GM18502 (cell line): ENCODE measurements around the gene KIAA0232.
"Not testable (repeated sequence)": the region's sequence is repeated elsewhere in the genome, so short reads cannot be mapped to it uniquely, and the experiment has no call there.

Source experiments
- ATAC-seq: cut with Tn5 transposase; IDR thresholded peaks from one replicate; pipeline ENCODE4 v1.9.1; 2021; ENCODE audit warnings: mild to moderate bottlenecking; ENCODE audit not compliant: unreplicated experiment, poor library complexity

The KIAA0232 gene

GRCh38 chr4:6802025-6802424, 19.5 kb downstream of the KIAA0232 start:
- ATAC-seq = no peak

- ATAC-seq = no peak
These were observed 20.1 kb downstream of the KIAA0232 start for GRCh38 chr4:6802626-6803025.

GRCh38 chr4:6803246-6803645, 20.7 kb downstream of the KIAA0232 start:
- no peak for ATAC-seq

- no peak for ATAC-seq
These were observed 21.7 kb downstream of the KIAA0232 start for GRCh38 chr4:6804082-6804752.

- no peak for ATAC-seq
These were observed 24.5 kb downstream of the KIAA0232 start for GRCh38 chr4:6806924-6807626.

GRCh38 chr4:6808259-6808658, 25.7 kb downstream of the KIAA0232 start:
- no peak for ATAC-seq

- ATAC-seq = no peak
These were observed 28.6 kb downstream of the KIAA0232 start for GRCh38 chr4:6811165-6811564.

GRCh38 chr4:6812766-6813165, 30.2 kb downstream of the KIAA0232 start:
- no peak for ATAC-seq

GRCh38 chr4:6813725-6814124, 31.2 kb downstream of the KIAA0232 start:
- ATAC-seq = no peak

GRCh38 chr4:6815029-6815836, 32.7 kb downstream of the KIAA0232 start:
- no peak for ATAC-seq

GRCh38 chr4:6819295-6819694, 36.8 kb downstream of the KIAA0232 start:
- no peak for ATAC-seq

GRCh38 chr4:6820695-6821094, 38.2 kb downstream of the KIAA0232 start:
- no peak for ATAC-seq

- ATAC-seq = no peak
These were observed 41.5 kb downstream of the KIAA0232 start for GRCh38 chr4:6824071-6824470.

- ATAC-seq = no peak
These were observed 42.4 kb downstream of the KIAA0232 start for GRCh38 chr4:6824772-6825402.

- no peak for ATAC-seq
These were observed 42.9 kb downstream of the KIAA0232 start for GRCh38 chr4:6825403-6825802.

GRCh38 chr4:6826781-6827508, 44.4 kb downstream of the KIAA0232 start:
- no peak for ATAC-seq

- ATAC-seq = no peak
These were observed 46.6 kb downstream of the KIAA0232 start for GRCh38 chr4:6829086-6829485.

GRCh38 chr4:6834867-6835266, 52.3 kb downstream of the KIAA0232 start:
- ATAC-seq = no peak

GRCh38 chr4:6835616-6836015, 53.1 kb downstream of the KIAA0232 start:
- ATAC-seq = not testable (repeated sequence)

- not testable (repeated sequence) for ATAC-seq
These were observed 54.6 kb downstream of the KIAA0232 start for GRCh38 chr4:6837106-6837505.
